SK-N-SH (cell line): ENCODE data around the gene SMAD4. TPM values are rescaled to one million over a fixed set of nuclear protein-coding genes. Genes with fewer than 3 reads are reported as not detected.

ENCODE experiments used
- CTCF ChIA-PET: fragments of 300-600, 350-600 bp; formaldehyde crosslinking; extraction: SDS; loops from one replicate; lab custom pipeline; 2021; lab: Yijun Ruan, JAX
- POLR2A ChIA-PET: fragments of 350-600 bp; sonication (Branson Sonifier 250); formaldehyde crosslinking; extraction: SDS; loops from one replicate; lab custom pipeline; 2020; ENCODE audit warnings: antibody characterized with exemption, inconsistent platforms; lab: Yijun Ruan, JAX
- DNase-seq: peaks from one replicate; pipeline ENCODE4 v3.0.0; 2012
- H2AFZ ChIP-seq: fragments of 200-600 bp; sonication (generic); 2 replicates; pipeline ENCODE4 v1.8.1; 2016; ENCODE audit warnings: antibody characterized with exemption, mild to moderate bottlenecking, low read depth
- H3F3A ChIP-seq: fragments of 200-600 bp; sonication (generic); replicated peaks from 2 replicates; pipeline ENCODE3; 2016; ENCODE audit warnings: antibody characterized with exemption, mild to moderate bottlenecking; ENCODE audit not compliant: insufficient read depth
- H3K27ac ChIP-seq, 2 experiments: fragments of 200-500 bp in 1 of 2; fragments of 200-600 bp in 1 of 2; sonication (Bioruptor generic) in 1 of 2; sonication (generic), shearing (Covaris generic) in 1 of 2; 2 replicates each; pipeline versions ENCODE4 v1.5.1 to v1.6.1; 2014 to 2016; ENCODE audit warnings: low read depth in 2 of 2, inconsistent platforms in 1 of 2, low read length in 1 of 2, mild to moderate bottlenecking in 1 of 2, mixed read lengths in 1 of 2
- H3K27me3 ChIP-seq: fragments of 200-600 bp; sonication (generic), shearing (Covaris generic); 2 replicates; pipeline ENCODE4 v1.6.1; 2016; ENCODE audit warnings: mixed run types; ENCODE audit not compliant: insufficient read depth
- H3K36me3 ChIP-seq, 2 experiments: fragments of 200-500 bp in 1 of 2; fragments of 200-600 bp in 1 of 2; sonication (Bioruptor generic) in 1 of 2; sonication (generic) in 1 of 2; replicated peaks in 1 of 2; 2 replicates each; pipeline versions ENCODE3 to v1.5.1; 2014 to 2016; ENCODE audit warnings: low read length in 1 of 2, mild to moderate bottlenecking in 1 of 2; ENCODE audit not compliant: insufficient read depth in 2 of 2, control insufficient read depth in 1 of 2
- H3K4me1 ChIP-seq, 2 experiments: fragments of 200-500 bp in 1 of 2; fragments of 200-600 bp in 1 of 2; sonication (Bioruptor generic) in 1 of 2; sonication (generic), shearing (Covaris generic) in 1 of 2; 2 replicates each; pipeline versions ENCODE4 v1.5.1 to v1.6.1; 2014 to 2016; ENCODE audit warnings: low read depth in 1 of 2, low read length in 1 of 2, mixed run types in 1 of 2; ENCODE audit not compliant: insufficient read depth in 2 of 2, control insufficient read depth in 1 of 2
- H3K4me2 ChIP-seq: fragments of 200-600 bp; sonication (generic), shearing (Covaris generic); 2 replicates; pipeline ENCODE4 v1.6.1; 2017; ENCODE audit warnings: mixed run types
- H3K4me3 ChIP-seq, 2 experiments: fragments of 200-500 bp in 1 of 2; fragments of 200-600 bp in 1 of 2; sonication (Bioruptor generic) in 1 of 2; sonication (generic), shearing (Covaris generic) in 1 of 2; 2 replicates each; pipeline versions ENCODE4 v1.5.1 to v1.8.1; 2014 to 2016; ENCODE audit warnings: low read depth in 2 of 2, inconsistent platforms in 1 of 2, low read length in 1 of 2, mild to moderate bottlenecking in 1 of 2, mixed read lengths in 1 of 2, moderate library complexity in 1 of 2
- H3K79me2 ChIP-seq: fragments of 200-600 bp; sonication (generic); 2 replicates; pipeline ENCODE4 v1.8.1; 2017; ENCODE audit warnings: mild to moderate bottlenecking; ENCODE audit not compliant: insufficient read depth
- H3K9ac ChIP-seq: fragments of 200-600 bp; sonication (generic); 2 replicates; pipeline ENCODE4 v1.6.1; 2017; ENCODE audit warnings: mixed run types
- H3K9me2 ChIP-seq: fragments of 200-600 bp; sonication (generic); 2 replicates; pipeline ENCODE4 v1.6.1; 2017; ENCODE audit warnings: mixed run types
- H3K9me3 ChIP-seq: fragments of 200-600 bp; sonication (generic); 2 replicates; pipeline ENCODE4 v1.6.1; 2017; ENCODE audit warnings: mixed run types, mild to moderate bottlenecking, moderate library complexity
- H4K20me1 ChIP-seq: fragments of 200-600 bp; sonication (generic); 2 replicates; pipeline ENCODE4 v1.6.1; 2017; ENCODE audit warnings: mild to moderate bottlenecking, mixed run types; ENCODE audit not compliant: insufficient read depth
- CTCF ChIP-seq: fragments of 200-600 bp; sonication (generic); IDR thresholded peaks from 2 replicates; pipeline ENCODE4 v1.6.1; 2017; ENCODE audit warnings: antibody characterized with exemption, mild to moderate bottlenecking, moderate library complexity
- FOXM1 ChIP-seq: IDR thresholded peaks from 2 replicates; pipeline ENCODE4 v1.4.0; 2012; ENCODE audit warnings: low read depth, mild to moderate bottlenecking
- GABPA ChIP-seq: IDR thresholded peaks from 2 replicates; pipeline ENCODE4 v1.4.0; 2012; ENCODE audit warnings: low read depth, mild to moderate bottlenecking
- SIN3A ChIP-seq: IDR thresholded peaks from 2 replicates; pipeline ENCODE4 v1.6.1; 2012; ENCODE audit warnings: low read depth, mild to moderate bottlenecking, low read length, moderate library complexity, borderline replicate concordance
- WGBS: methylation state at CpG from one replicate; pipeline ENCODE4 v1.1.6; 2017; ENCODE audit warnings: low lambda C conversion rate; 5-methylcytosine and 5-hydroxymethylcytosine counted together
- polyA plus RNA-seq, 3 experiments: library from polyadenylated mRNA; depleted of rRNA; stranded (reverse); fragments of >200 nt; gene quantifications; 2 replicates each; pipeline ENCODE4 v1.2.3, GENCODE V29; 2012
- TF ChIP-seq, protein P1 (sequence below): IDR thresholded peaks from 2 replicates; pipeline ENCODE4 v1.4.0; 2012; ENCODE audit warnings: low read depth
- TF ChIP-seq, protein P2 (sequence below): fragments of 150-350 bp; IDR thresholded peaks from 2 replicates; pipeline ENCODE4 v1.6.1; 2017; ENCODE audit warnings: antibody characterized with exemption, low read length, low read depth, borderline replicate concordance

The SMAD4 gene
- polyA plus RNA-seq, 1 of the 3 experiments (the other 2 are of a cell fraction) = 43.3 TPM

DNA sequence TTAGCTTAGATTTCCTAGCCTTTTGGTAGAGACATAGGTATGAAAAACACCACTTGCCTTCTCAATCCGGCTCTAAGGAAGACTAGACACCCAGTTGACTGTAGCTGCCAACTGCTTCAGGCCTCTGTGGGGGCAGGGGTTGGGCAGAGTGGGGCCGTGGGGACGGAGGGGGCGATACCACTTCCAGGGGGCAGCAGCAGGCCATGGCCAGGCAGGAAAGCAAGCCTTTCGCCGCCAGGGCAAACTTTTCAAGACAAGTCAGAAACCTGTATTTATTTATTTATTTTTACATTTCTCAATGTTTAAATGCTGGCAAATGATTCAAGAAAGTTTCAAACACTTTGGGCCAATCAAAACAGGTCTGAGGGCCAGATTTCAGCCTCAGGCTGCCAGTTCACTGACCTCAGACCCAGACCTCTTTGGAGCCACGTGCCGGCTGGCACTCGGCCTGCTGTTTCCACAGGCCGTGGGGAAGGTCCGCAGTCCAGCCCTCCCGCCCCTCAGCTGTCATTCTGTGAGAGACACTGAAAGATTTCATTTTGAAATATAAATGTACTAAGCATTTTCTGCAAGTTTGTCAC is 103.7 kb downstream of the SMAD4 start:
- Histone ChIP-seq H2AFZ (no peak overlapping the region), H3K4me1 (no peaks in the 10 kb centered on the region; a peak in 1 of 4 replicates), H3K36me3 (no peaks in the 10 kb centered on the region), H3K27ac (no peak overlapping the region), H3K4me2 (no peak overlapping the region; the same call in 1 of the 2 replicates), H4K20me1 (no peaks in the 10 kb centered on the region), H3F3A (peaks cover 9% of the 10 kb centered on the region), H3K9ac (no peak overlapping the region), H3K9me3 (no peaks in the 10 kb centered on the region), H3K27me3 (no peaks in the 10 kb centered on the region), H3K9me2 (no peaks in the 10 kb centered on the region), H3K4me3 (no peak overlapping the region), H3K79me2 (no peaks in the 10 kb centered on the region)
- DNase-seq = no peak
- POLR2A ChIA-PET = no interaction called here
- 82% methylated on average over 10 of the region's 12 CpGs for WGBS
- no peak for TF ChIP-seq SIN3A
- TF ChIP-seq, protein P1, sequence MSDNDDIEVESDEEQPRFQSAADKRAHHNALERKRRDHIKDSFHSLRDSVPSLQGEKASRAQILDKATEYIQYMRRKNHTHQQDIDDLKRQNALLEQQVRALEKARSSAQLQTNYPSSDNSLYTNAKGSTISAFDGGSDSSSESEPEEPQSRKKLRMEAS = no peak
- TF ChIP-seq, protein P2, sequence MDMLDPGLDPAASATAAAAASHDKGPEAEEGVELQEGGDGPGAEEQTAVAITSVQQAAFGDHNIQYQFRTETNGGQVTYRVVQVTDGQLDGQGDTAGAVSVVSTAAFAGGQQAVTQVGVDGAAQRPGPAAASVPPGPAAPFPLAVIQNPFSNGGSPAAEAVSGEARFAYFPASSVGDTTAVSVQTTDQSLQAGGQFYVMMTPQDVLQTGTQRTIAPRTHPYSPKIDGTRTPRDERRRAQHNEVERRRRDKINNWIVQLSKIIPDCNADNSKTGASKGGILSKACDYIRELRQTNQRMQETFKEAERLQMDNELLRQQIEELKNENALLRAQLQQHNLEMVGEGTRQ = no peak
- no peak for TF ChIP-seq CTCF
- TF ChIP-seq GABPA = no peak
- TF ChIP-seq FOXM1 = no peak
- CTCF ChIA-PET = interaction anchor here (1.1 to 2.2 kb wide), 2 partner anchors 23 to 144 kb away, joined by 3 to 8 read pairs; no protein-coding TSS in a partner anchor

Other genes starting within 250 kb of the SMAD4 start
- gene MRO, start 210.2 kb upstream of the SMAD4 start, polyA plus RNA-seq (2012; rRNA removed) = not detected in 2 replicates
- gene ME2, start 151.1 kb upstream of the SMAD4 start, polyA plus RNA-seq (2012; rRNA removed) = 35.1 and 41.8 TPM in 2 replicates
- gene ELAC1, start 62.2 kb upstream of the SMAD4 start, polyA plus RNA-seq (2012; rRNA removed) = 10.8 and 13.0 TPM in 2 replicates
- 25.1 and 29.9 TPM in 2 replicates for gene MEX3C, start 167.5 kb downstream of the SMAD4 start, polyA plus RNA-seq (2012; rRNA removed)